HCT116 (cell line): ENCODE data around the gene ADORA2B. TPM values are rescaled to one million over a fixed set of nuclear protein-coding genes. Genes with fewer than 3 reads are reported as not detected.

Source experiments
- ATAC-seq: fragments of 200-7000 bp; cut with Tn5 transposase; 2 replicates; pipeline ENCODE4 v1.9.1; 2020; ENCODE audit warnings: mild to moderate bottlenecking, moderate library complexity
- BruUV-seq: library from RNA; stranded (reverse); fragments of 400-500 nt; replicated peaks from 2 replicates; lab custom pipeline; 2021; lab: Mats Ljungman, UMichigan
- CTCF ChIA-PET: fragments of 300-600 bp; sonication (Branson Sonifier 250); formaldehyde crosslinking; loops from one replicate; lab custom pipeline; 2021; ENCODE audit warnings: antibody characterized with exemption; lab: Charles Lee
- POLR2A ChIA-PET: fragments of 300-600, 350-600 bp; sonication (Branson Sonifier 250); formaldehyde crosslinking; loops from one replicate; lab custom pipeline; 2021; ENCODE audit warnings: antibody characterized with exemption; lab: Charles Lee
- RAD21 ChIA-PET, 2 experiments: fragments of 300-600 bp; sonication (Branson Sonifier 250); formaldehyde crosslinking; loops; one replicate each; lab custom pipeline; 2023; ENCODE audit warnings: low total read pairs in 2 of 2; ENCODE audit not compliant: uncharacterized antibody in 2 of 2, unreplicated experiment in 2 of 2, low non-redundant PET in 1 of 2; lab: Charles Lee
- DNase-seq: peaks from one replicate; pipeline ENCODE4 v3.0.0-alpha.2; 2010; ENCODE audit warnings: low read depth, low spot score
- H2AFZ ChIP-seq: fragments of 200-600 bp; shearing (Covaris generic), sonication (generic); 2 replicates; pipeline ENCODE4 v1.6.1; 2017; ENCODE audit warnings: low read depth, mixed run types, mixed read lengths, antibody characterized with exemption, low read length; ENCODE audit not compliant: poor library complexity, severe bottlenecking
- H3K27ac ChIP-seq: 2 replicates; pipeline ENCODE4 v1.5.1; 2012; ENCODE audit warnings: low read depth, low read length
- H3K27me3 ChIP-seq: fragments of 200-600 bp; sonication (generic); 2 replicates; pipeline ENCODE4 v1.6.1; 2016; ENCODE audit warnings: mixed run types, low read length, mixed read lengths; ENCODE audit not compliant: insufficient read depth
- H3K36me3 ChIP-seq, 2 experiments: fragments of 200-500 bp in 1 of 2; fragments of 200-600 bp in 1 of 2; sonication (Bioruptor generic) in 1 of 2; sonication (generic) in 1 of 2; 2 replicates each; pipeline versions ENCODE4 v1.5.1 to v1.6.1; 2014 to 2016; ENCODE audit warnings: low read length in 2 of 2, inconsistent platforms in 1 of 2, mixed read lengths in 1 of 2, mixed run types in 1 of 2; ENCODE audit not compliant: insufficient read depth in 2 of 2, control insufficient read depth in 1 of 2
- H3K4me1 ChIP-seq, 2 experiments: fragments of 200-600 bp in 1 of 2; sonication (generic) in 1 of 2; 2 replicates each; pipeline versions ENCODE4 v1.5.1 to v1.6.1; 2012 to 2017; ENCODE audit warnings: low read length in 2 of 2, inconsistent platforms in 1 of 2, mild to moderate bottlenecking in 1 of 2, mixed read lengths in 1 of 2, mixed run types in 1 of 2, moderate library complexity in 1 of 2; ENCODE audit not compliant: insufficient read depth in 2 of 2, control insufficient read depth in 1 of 2
- H3K4me2 ChIP-seq: fragments of 200-600 bp; sonication (generic); 2 replicates; pipeline ENCODE4 v1.6.1; 2017; ENCODE audit warnings: mixed run types, low read length, mixed read lengths
- H3K4me3 ChIP-seq, 2 experiments: fragments of 200-600 bp in 1 of 2; sonication (generic) in 1 of 2; replicated peaks in 1 of 2; 2 replicates each; pipeline ENCODE4 v1.5.1; 2011 to 2016; ENCODE audit warnings: low read length in 2 of 2, control low read depth in 1 of 2, low read depth in 1 of 2, mild to moderate bottlenecking in 1 of 2, mixed read lengths in 1 of 2, mixed run types in 1 of 2
- H3K79me2 ChIP-seq: fragments of 200-600 bp; sonication (generic); 2 replicates; pipeline ENCODE4 v1.6.1; 2017; ENCODE audit warnings: mild to moderate bottlenecking, mixed run types, low read length, moderate library complexity, mixed read lengths; ENCODE audit not compliant: insufficient read depth
- H3K9ac ChIP-seq: fragments of 200-600 bp; sonication (generic); 2 replicates; pipeline ENCODE4 v1.6.1; 2016; ENCODE audit warnings: low read length, mixed read lengths
- H3K9me2 ChIP-seq: fragments of 200-600 bp; sonication (generic), shearing (Covaris generic); 2 replicates; pipeline ENCODE4 v1.6.1; 2017; ENCODE audit warnings: mixed run types, mild to moderate bottlenecking, moderate library complexity; ENCODE audit not compliant: insufficient read depth
- H3K9me3 ChIP-seq, 2 experiments: fragments of 200-500 bp in 1 of 2; fragments of 200-600 bp in 1 of 2; sonication (Bioruptor generic) in 1 of 2; sonication (generic) in 1 of 2; 2 replicates each; pipeline ENCODE4 v1.6.1; 2014 to 2017; ENCODE audit warnings: low read length in 2 of 2, mixed read lengths in 2 of 2, inconsistent platforms in 1 of 2, low read depth in 1 of 2, mild to moderate bottlenecking in 1 of 2, mixed run types in 1 of 2, moderate library complexity in 1 of 2; ENCODE audit not compliant: control insufficient read depth in 1 of 2, insufficient read depth in 1 of 2
- H4K20me1 ChIP-seq: fragments of 200-600 bp; sonication (generic), shearing (Covaris generic); 2 replicates; pipeline ENCODE4 v1.6.1; 2017; ENCODE audit warnings: mixed run types, mild to moderate bottlenecking, moderate library complexity; ENCODE audit not compliant: insufficient read depth
- CBX3 ChIP-seq: IDR thresholded peaks from 2 replicates; pipeline ENCODE4 v1.6.1; 2012; ENCODE audit warnings: low read depth
- CEBPB ChIP-seq: IDR thresholded peaks from 2 replicates; pipeline ENCODE4 v1.6.1; 2012; ENCODE audit warnings: low read depth
- ELF1 ChIP-seq: IDR thresholded peaks from 2 replicates; pipeline ENCODE4 v1.6.1; 2012; ENCODE audit warnings: low read depth, borderline replicate concordance
- EZH2phosphoT487 ChIP-seq: fragments of 200-600 bp; IDR thresholded peaks from 2 replicates; pipeline ENCODE4 v1.6.1; 2018; ENCODE audit warnings: antibody characterized with exemption, borderline replicate concordance
- SP1 ChIP-seq: IDR thresholded peaks from 2 replicates; pipeline ENCODE4 v1.6.1; 2012; ENCODE audit warnings: low read depth
- SRF ChIP-seq: IDR thresholded peaks from 2 replicates; pipeline ENCODE4 v1.6.1; 2012; ENCODE audit warnings: low read depth
- TCF7L2 ChIP-seq: IDR thresholded peaks from 2 replicates; pipeline ENCODE4 v1.7.0; 2011; ENCODE audit warnings: borderline replicate concordance, inconsistent platforms; ENCODE audit not compliant: insufficient read depth, insufficient read length; ENCODE audit errors: extremely low read depth
- ZNF274 ChIP-seq: fragments of 200-500 bp; sonication (Bioruptor generic); IDR thresholded peaks from 2 replicates; pipeline ENCODE4 v1.6.1; 2014; ENCODE audit warnings: mild to moderate bottlenecking, low read depth, low read length, inconsistent platforms
- intact Hi-C: fragments of 100-400 bp; cut with micrococcal nuclease; formaldehyde crosslinking; loops from 2 replicates; pipeline ENCODE4 v1.10.0; 2022
- total RNA-seq: library from RNA; stranded (reverse); gene quantifications from one replicate; pipeline ENCODE4 v1.2.1, GENCODE V29; 2021; ENCODE audit not compliant: unreplicated experiment

The ADORA2B gene
- total RNA-seq, 1 experiment from 2014 or later = 47.5 TPM

GRCh38 chr17:15957206-15957605 is 12.3 kb downstream of the ADORA2B start (continued):
- TF ChIP-seq EZH2phosphoT487 = no peak
- TF ChIP-seq SRF = peak; percentile 76

- ATAC-seq (peak; percentile 18), DNase-seq (no peak)
- Histone ChIP-seq H4K20me1 (no peaks in the 10 kb centered on the region), H3K4me3 (0 out of 4 replicates have a peak overlapping the region, but pooled peaks of 1 of the 2 experiments have one; percentile 16), H3K4me2 (peak overlapping the region; percentile 80), H3K9me3 (no peaks in the 10 kb centered on the region), H3K9ac (peak overlapping the region; percentile 79), H3K9me2 (no peaks in the 10 kb centered on the region), H2AFZ (no peak overlapping the region), H3K27ac (peak overlapping the region; percentile 92)
- intact Hi-C loops = loop anchor here (1.0 to 5.0 kb wide), 2 partner anchors 11 to 425 kb away; partner anchors contain the start of gene UBB
- RAD21 ChIA-PET = interaction anchor here (0.9 to 1.6 kb wide), 2 partner anchors 9 to 12 kb away, joined by 3 read pairs; no protein-coding TSS in a partner anchor
- TSS peak; percentile 27 for BruUV-seq
- peak; percentile 16 for TF ChIP-seq TCF7L2
- TF ChIP-seq CEBPB = no peak
- TF ChIP-seq, all 23 proteins: peak for 1
- CTCF ChIA-PET = no interaction called here
- Histone ChIP-seq H3K27me3 (no peaks in the 10 kb centered on the region), H3K79me2 (peaks cover 92% of the 10 kb centered on the region), H3K4me1 (peaks cover 85 to 97% of the 10 kb centered on the region in 2 experiments), H3K36me3 (peaks cover 0 to 4% of the 10 kb centered on the region in 2 experiments; a peak in 1 of 4 replicates)
- POLR2A ChIA-PET = interaction anchor here (1.2 to 2.3 kb wide), 3 partner anchors 8 to 42 kb away, joined by 8 to 20 read pairs (median 9); partner anchors contain the start of genes ADORA2B, TTC19 and ZSWIM7
Measured at GRCh38 chr17:15957608-15958307, 12.8 kb downstream of the ADORA2B start.

GRCh38 chr17:15958484-15958854 is 13.5 kb downstream of the ADORA2B start:
- ATAC-seq = no peak

More at GRCh38 chr17:15958484-15958854, 13.5 kb downstream of the ADORA2B start:
- ChIA-PET RAD21 (interaction anchor here (0.9 to 1.6 kb wide), 2 partner anchors 9 to 13 kb away, joined by 3 read pairs; no protein-coding TSS in a partner anchor), POLR2A (interaction anchor here (1.2 to 2.3 kb wide), 3 partner anchors 9 to 41 kb away, joined by 8 to 20 read pairs (median 9); partner anchors contain the start of genes ADORA2B, TTC19 and ZSWIM7)
- Histone ChIP-seq H3K9ac (peak overlapping the region; percentile 79), H3K9me2 (no peaks in the 10 kb centered on the region), H3K27me3 (no peaks in the 10 kb centered on the region), H3K4me3 (peak overlapping the region in 1 of 2 experiments; percentile 16; a peak in 2 of 4 replicates), H3K27ac (peak overlapping the region; percentile 92), H4K20me1 (no peaks in the 10 kb centered on the region), H3K4me1 (peaks cover 85 to 97% of the 10 kb centered on the region in 2 experiments)
- BruUV-seq = no TSS peak
- TF ChIP-seq ZNF274 = no peak
- TF ChIP-seq SP1 = no peak
- no peak for TF ChIP-seq ELF1
- no peak for TF ChIP-seq CBX3
- TF ChIP-seq TCF7L2 = no peak
- TF ChIP-seq, all 23 proteins: peak for 0
- Histone ChIP-seq H3K4me2 (peak overlapping the region; percentile 80), H2AFZ (no peak overlapping the region), H3K9me3 (no peaks in the 10 kb centered on the region), H3K36me3 (peaks cover 0 to 4% of the 10 kb centered on the region in 2 experiments; a peak in 1 of 4 replicates), H3K79me2 (peaks cover 92% of the 10 kb centered on the region)
- CTCF ChIA-PET = no interaction called here
- intact Hi-C loops = loop anchor here (5.0 kb wide), 1 partner anchor 424 kb away; the partner anchor contains the start of gene UBB
- no peak for DNase-seq
